WTC11 (cell line): ENCODE data around the gene GGA3. TPM values are rescaled to one million over a fixed set of nuclear protein-coding genes. Genes with fewer than 3 reads are reported as not detected.
A peak's percentile ranks its signal among the peaks of the same experiment; 100 is the strongest.

Experiments used
- ATAC-seq: fragments of 200-7000 bp; cut with Tn5 transposase; 2 replicates; pipeline ENCODE4 v1.10.0; 2021; ENCODE audit warnings: mild to moderate bottlenecking, moderate library complexity
- CTCF ChIA-PET: fragments of 300-600 bp; sonication (Branson Sonifier 250); formaldehyde crosslinking; loops from one replicate; lab custom pipeline; 2021; ENCODE audit warnings: antibody characterized with exemption; lab: Charles Lee
- POLR2A ChIA-PET: fragments of 350-600 bp; sonication (Branson Sonifier 250); formaldehyde crosslinking; loops from one replicate; lab custom pipeline; 2021; ENCODE audit warnings: antibody characterized with exemption; lab: Charles Lee
- DNase-seq: peaks from one replicate; pipeline ENCODE4 v3.0.0; 2021; ENCODE audit warnings: low spot score
- H3K27ac Mint-ChIP-seq: 2 replicates; pipeline ENCODE4 v1.8.0; 2021; ENCODE audit warnings: mixed read lengths
- H3K27me3 Mint-ChIP-seq: 2 replicates; pipeline ENCODE4 v1.8.0; 2021; ENCODE audit warnings: low read depth, mild to moderate bottlenecking, moderate library complexity, mixed read lengths
- H3K36me3 Mint-ChIP-seq: 2 replicates; pipeline ENCODE4 v1.8.0; 2021; ENCODE audit warnings: mixed read lengths
- H3K4me1 Mint-ChIP-seq: 2 replicates; pipeline ENCODE4 v1.8.0; 2022; ENCODE audit warnings: mixed read lengths
- H3K4me3 Mint-ChIP-seq: 2 replicates; pipeline ENCODE4 v1.8.0; 2021; ENCODE audit warnings: mild to moderate bottlenecking, moderate library complexity, mixed read lengths
- H3K9me3 Mint-ChIP-seq: 2 replicates; pipeline ENCODE4 v1.8.0; 2021; ENCODE audit warnings: mixed read lengths
- AFF4 ChIP-seq: sonication (generic); formaldehyde crosslinking; IDR thresholded peaks from 2 replicates; pipeline ENCODE4 v1.8.1; 2023; ENCODE audit warnings: mild to moderate bottlenecking, missing genetic modification reagents, borderline replicate concordance
- CREB1 ChIP-seq: sonication (generic); formaldehyde crosslinking; IDR thresholded peaks from 2 replicates; pipeline ENCODE4 v1.8.0; 2023; ENCODE audit warnings: mild to moderate bottlenecking, missing genetic modification reagents
- E2F1 ChIP-seq: sonication (generic); formaldehyde crosslinking; IDR thresholded peaks from 2 replicates; pipeline ENCODE4 v1.8.0; 2022; ENCODE audit warnings: mild to moderate bottlenecking, missing genetic modification reagents
- E2F4 ChIP-seq: sonication (generic); formaldehyde crosslinking; IDR thresholded peaks from 2 replicates; pipeline ENCODE4 v1.8.1; 2022; ENCODE audit warnings: low read depth, mild to moderate bottlenecking, moderate library complexity, missing genetic modification reagents, borderline replicate concordance
- ESRRA ChIP-seq: sonication (generic); formaldehyde crosslinking; IDR thresholded peaks from 2 replicates; pipeline ENCODE4 v1.8.1; 2022; ENCODE audit warnings: mild to moderate bottlenecking, missing genetic modification reagents, borderline replicate concordance
- JUN ChIP-seq: sonication (generic); formaldehyde crosslinking; IDR thresholded peaks from 2 replicates; pipeline ENCODE4 v1.8.0; 2023; ENCODE audit warnings: mild to moderate bottlenecking, missing genetic modification reagents
- MAX ChIP-seq: sonication (generic); formaldehyde crosslinking; IDR thresholded peaks from 2 replicates; pipeline ENCODE4 v1.8.0; 2022; ENCODE audit warnings: mild to moderate bottlenecking, missing genetic modification reagents
- OVOL2 ChIP-seq: fragments of 250-450 bp; sonication (Bioruptor Pico); IDR thresholded peaks from 2 replicates; pipeline ENCODE4 v1.9.0; 2021; ENCODE audit warnings: mild to moderate bottlenecking, borderline replicate concordance
- RELA ChIP-seq: sonication (generic); formaldehyde crosslinking; IDR thresholded peaks from 2 replicates; pipeline ENCODE4 v1.8.1; 2022; ENCODE audit warnings: missing genetic modification reagents, mild to moderate bottlenecking, borderline replicate concordance
- SMAD4 ChIP-seq: sonication (generic); formaldehyde crosslinking; IDR thresholded peaks from 2 replicates; pipeline ENCODE4 v1.8.0; 2022; ENCODE audit warnings: mild to moderate bottlenecking, missing genetic modification reagents
- SP1 ChIP-seq: sonication (generic); formaldehyde crosslinking; conservative IDR thresholded peaks from 2 replicates; pipeline ENCODE4 v1.8.1; 2022; ENCODE audit warnings: missing genetic modification reagents
- USF1 ChIP-seq: sonication (generic); formaldehyde crosslinking; IDR thresholded peaks from 2 replicates; pipeline ENCODE4 v1.8.0; 2022; ENCODE audit warnings: mild to moderate bottlenecking, missing genetic modification reagents
- ZBTB21 ChIP-seq: sonication (generic); formaldehyde crosslinking; IDR thresholded peaks from 2 replicates; pipeline ENCODE4 v1.8.1; 2023; ENCODE audit warnings: mild to moderate bottlenecking, missing genetic modification reagents, borderline replicate concordance
- ZMAT4 ChIP-seq: fragments of 250-450 bp; sonication (Bioruptor Pico); IDR thresholded peaks from 2 replicates; pipeline ENCODE4 v1.9.0; 2021; ENCODE audit warnings: mild to moderate bottlenecking
- ZNF317 ChIP-seq: sonication (generic); formaldehyde crosslinking; IDR thresholded peaks from 2 replicates; pipeline ENCODE4 v1.8.1; 2023; ENCODE audit warnings: low read depth, mild to moderate bottlenecking, moderate library complexity, missing genetic modification reagents, borderline replicate concordance
- ZNF396 ChIP-seq: fragments of 250-450 bp; sonication (Bioruptor Pico); IDR thresholded peaks from 2 replicates; pipeline ENCODE4 v1.8.0; 2021; ENCODE audit warnings: mild to moderate bottlenecking, moderate library complexity, borderline replicate concordance
- total RNA-seq: library from RNA; stranded (reverse); gene quantifications from 3 replicates; pipeline ENCODE4 v1.2.3, GENCODE V29; 2021

Gene GGA3
- total RNA-seq, 1 experiment from 2014 or later, result 66.9 TPM

- no peak for TF ChIP-seq AFF4 (CRISPR knock-in tag)
- no peak for TF ChIP-seq SP1 (CRISPR knock-in tag)
These were observed 5.7 kb upstream of the GGA3 start (continued) for GRCh38 chr17:75267153-75267410.

- Mint-ChIP-seq H3K4me3 (no peak overlapping the region), H3K4me1 (peaks cover 23% of the 10 kb centered on the region), H3K27me3 (no peaks in the 10 kb centered on the region), H3K9me3 (no peaks in the 10 kb centered on the region), H3K36me3 (peaks cover 40% of the 10 kb centered on the region), H3K27ac (peak overlapping the region; percentile 78)
- ChIA-PET CTCF (interaction anchor here (1.1 to 8.7 kb wide), 3 partner anchors 12 to 27 kb away, joined by 3 to 155 read pairs (median 13); partner anchors contain the start of gene SLC25A19), POLR2A (interaction anchor here (0.9 to 1.4 kb wide), 2 partner anchors 23 to 26 kb away, joined by 3 to 7 read pairs; partner anchors contain the start of gene SLC25A19)
- no peak for DNase-seq
- no peak for ATAC-seq
- no peak for TF ChIP-seq ZNF396 (CRISPR knock-in tag)
- TF ChIP-seq MAX (CRISPR knock-in tag), result no peak
- TF ChIP-seq OVOL2, result no peak
- TF ChIP-seq JUN (CRISPR knock-in tag), result no peak
- no peak for TF ChIP-seq E2F1
- no peak for TF ChIP-seq CREB1 (CRISPR knock-in tag)
- TF ChIP-seq E2F4, result no peak
- TF ChIP-seq RELA (CRISPR knock-in tag), result no peak
- no peak for TF ChIP-seq ZNF317 (CRISPR knock-in tag)
- TF ChIP-seq ZBTB21, result no peak
- TF ChIP-seq USF1 (CRISPR knock-in tag), result no peak
These were observed 5.1 kb upstream of the GGA3 start for GRCh38 chr17:75266316-75267152.

- H3K4me3 Mint-ChIP-seq, result no peak overlapping the region
- peaks cover 26% of the 10 kb centered on the region for H3K4me1 Mint-ChIP-seq
- no peak for ATAC-seq
- POLR2A ChIA-PET, result no interaction called here
- TF ChIP-seq ESRRA (CRISPR knock-in tag), result no peak
- no peak for TF ChIP-seq SMAD4 (CRISPR knock-in tag)
- no peak for TF ChIP-seq ZNF396 (CRISPR knock-in tag)
- no peak for TF ChIP-seq ZMAT4 (CRISPR knock-in tag)
- H3K27me3 Mint-ChIP-seq, result no peaks in the 10 kb centered on the region
- H3K36me3 Mint-ChIP-seq, result peaks cover 40% of the 10 kb centered on the region
- CTCF ChIA-PET, result interaction anchor here (8.7 kb wide), 1 partner anchor 26 kb away, joined by 155 read pairs; no protein-coding TSS in a partner anchor
- no peak for DNase-seq
- H3K9me3 Mint-ChIP-seq, result no peaks in the 10 kb centered on the region
- no peak overlapping the region for H3K27ac Mint-ChIP-seq
These were observed 4.4 kb upstream of the GGA3 start for GRCh38 chr17:75265614-75266315.
